GM19193 (cell line): ENCODE results near the gene STN1.

ENCODE experiments used
- POLR2A ChIP-seq: IDR thresholded peaks from 4 replicates; pipeline ENCODE4 v1.6.1; 2011; ENCODE audit not compliant: insufficient read depth, insufficient read length; ENCODE audit errors: extremely low read depth

STN1 gene

GRCh38 chr10:103888113-103888841 lies 29.7 kb downstream of the STN1 start:
- TF ChIP-seq POLR2A: no peak

GRCh38 chr10:103885617-103886016 lies 32.4 kb downstream of the STN1 start:
- TF ChIP-seq POLR2A: no peak

GRCh38 chr10:103884681-103885139 lies 33.3 kb downstream of the STN1 start:
- TF ChIP-seq POLR2A: no peak

- TF ChIP-seq POLR2A: no peak
Observed at GRCh38 chr10:103882285-103883007, 35.5 kb downstream of the STN1 start.

GRCh38 chr10:103881416-103882284 lies 36.3 kb downstream of the STN1 start:
- TF ChIP-seq POLR2A: no peak

GRCh38 chr10:103879831-103880230 lies 38.2 kb downstream of the STN1 start:
- TF ChIP-seq POLR2A: no peak

GRCh38 chr10:103879409-103879808 lies 38.6 kb downstream of the STN1 start:
- TF ChIP-seq POLR2A: no peak

- no peak for TF ChIP-seq POLR2A
Observed at GRCh38 chr10:103877861-103878260, 40.1 kb downstream of the STN1 start.

- TF ChIP-seq POLR2A: no peak
Observed at GRCh38 chr10:103876155-103876554, 41.8 kb downstream of the STN1 start.

- TF ChIP-seq POLR2A: no peak
Observed at GRCh38 chr10:103874730-103875129, 43.3 kb downstream of the STN1 start.

- TF ChIP-seq POLR2A: no peak
Observed at GRCh38 chr10:103872137-103872931, 45.6 kb downstream of the STN1 start.

GRCh38 chr10:103871006-103871405 lies 47.0 kb downstream of the STN1 start:
- TF ChIP-seq POLR2A: no peak

GRCh38 chr10:103870516-103870915 lies 47.5 kb downstream of the STN1 start:
- no peak for TF ChIP-seq POLR2A

- no peak for TF ChIP-seq POLR2A
Observed at GRCh38 chr10:103869336-103869735, 48.6 kb downstream of the STN1 start.
